G401.6 (cell line): ENCODE data around the gene CWF19L2.

Experiments
- FAIRE-seq: peaks from 2 replicates; lab custom pipeline; 2012; peaks lifted over from hg19 to GRCh38; lab: Jason Lieb, UNC

CWF19L2 gene

GRCh38 chr11:107293677-107294344 is 163.8 kb downstream of the CWF19L2 start:
- FAIRE-seq, result no peak

GRCh38 chr11:107282195-107282594 is 175.4 kb downstream of the CWF19L2 start:
- no peak for FAIRE-seq
